ENCODE data around the gene MAPK8IP2.

The MAPK8IP2 gene

DNA sequence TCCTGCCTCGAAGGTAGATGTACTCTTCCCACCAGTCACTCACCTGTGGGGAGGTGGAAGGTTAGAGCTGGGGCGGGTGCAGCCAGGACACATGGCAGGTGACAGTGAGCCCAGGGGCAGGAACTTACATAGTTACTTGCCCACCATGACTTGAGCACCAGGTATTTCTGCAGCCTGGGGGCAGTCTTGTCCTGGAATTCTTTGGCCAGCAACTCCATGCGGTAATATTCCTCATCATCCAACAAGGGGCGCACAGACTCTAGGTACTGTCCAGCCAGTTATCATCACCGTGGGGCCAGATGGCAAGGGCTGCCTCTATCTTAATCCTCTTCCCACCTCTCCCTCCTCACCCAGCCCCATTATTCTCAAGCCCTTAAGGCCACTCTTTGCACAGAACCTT, 24.5 kb upstream of the MAPK8IP2 start:
- DNase-seq = no peak

DNA sequence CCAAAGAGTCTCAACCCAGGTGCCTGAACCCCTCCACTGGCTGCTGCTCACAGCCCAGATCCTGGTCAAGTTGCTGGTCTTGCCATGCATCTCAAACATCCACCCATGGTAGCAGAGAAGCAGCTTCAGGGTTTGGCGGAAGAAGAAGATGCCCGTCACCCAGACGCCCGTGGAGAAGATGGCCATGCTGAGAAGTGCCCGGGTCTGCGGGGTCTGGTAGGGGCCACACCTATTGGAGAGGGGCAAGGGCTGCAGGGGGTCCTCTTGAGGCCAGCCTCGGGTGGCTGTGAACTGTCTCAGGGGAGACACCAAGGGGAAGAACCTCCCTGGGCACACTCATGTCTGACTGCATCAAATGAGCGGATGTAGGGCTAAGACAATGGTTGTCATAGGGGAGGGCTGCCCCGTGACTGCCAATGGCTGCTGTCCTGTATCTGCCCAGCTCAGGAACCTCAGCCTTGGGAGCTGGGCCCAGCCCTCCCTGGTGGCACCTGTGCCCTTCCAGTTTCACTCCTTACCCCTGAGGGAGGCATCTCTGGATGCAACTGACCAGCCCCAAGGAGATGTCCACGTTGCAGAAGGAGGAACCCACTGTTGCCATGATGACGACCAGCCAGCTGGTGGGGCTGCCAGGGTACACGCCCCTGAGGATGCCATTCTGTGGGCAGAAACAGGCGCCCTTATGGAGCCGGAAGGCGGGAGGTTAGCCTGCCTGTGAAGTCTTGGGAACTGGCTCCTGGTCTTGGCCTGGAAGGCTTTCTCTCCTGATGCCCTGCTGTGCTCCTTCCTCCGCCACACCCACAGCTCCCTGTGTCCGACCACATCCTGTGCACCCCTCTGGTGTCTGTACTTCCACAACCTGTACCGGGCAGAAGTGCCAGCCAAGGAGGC, 23.5 kb upstream of the MAPK8IP2 start:
- no peak for DNase-seq

DNA sequence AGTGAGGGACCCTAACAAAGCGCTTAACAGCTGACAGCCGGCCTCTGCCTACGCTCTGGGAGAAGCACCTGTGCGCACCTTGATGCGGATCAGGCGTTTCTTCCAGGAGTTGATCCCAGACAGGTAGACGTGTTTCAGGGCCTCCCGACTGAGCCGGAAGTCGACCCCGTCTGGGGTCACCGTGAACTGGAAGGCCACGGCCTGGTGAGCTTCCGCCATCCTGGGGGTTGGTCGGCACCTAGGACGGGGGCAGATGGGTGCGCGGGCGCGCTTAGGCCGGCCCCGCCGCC, 23.0 kb upstream of the MAPK8IP2 start:
- DNase-seq = no peak

DNA sequence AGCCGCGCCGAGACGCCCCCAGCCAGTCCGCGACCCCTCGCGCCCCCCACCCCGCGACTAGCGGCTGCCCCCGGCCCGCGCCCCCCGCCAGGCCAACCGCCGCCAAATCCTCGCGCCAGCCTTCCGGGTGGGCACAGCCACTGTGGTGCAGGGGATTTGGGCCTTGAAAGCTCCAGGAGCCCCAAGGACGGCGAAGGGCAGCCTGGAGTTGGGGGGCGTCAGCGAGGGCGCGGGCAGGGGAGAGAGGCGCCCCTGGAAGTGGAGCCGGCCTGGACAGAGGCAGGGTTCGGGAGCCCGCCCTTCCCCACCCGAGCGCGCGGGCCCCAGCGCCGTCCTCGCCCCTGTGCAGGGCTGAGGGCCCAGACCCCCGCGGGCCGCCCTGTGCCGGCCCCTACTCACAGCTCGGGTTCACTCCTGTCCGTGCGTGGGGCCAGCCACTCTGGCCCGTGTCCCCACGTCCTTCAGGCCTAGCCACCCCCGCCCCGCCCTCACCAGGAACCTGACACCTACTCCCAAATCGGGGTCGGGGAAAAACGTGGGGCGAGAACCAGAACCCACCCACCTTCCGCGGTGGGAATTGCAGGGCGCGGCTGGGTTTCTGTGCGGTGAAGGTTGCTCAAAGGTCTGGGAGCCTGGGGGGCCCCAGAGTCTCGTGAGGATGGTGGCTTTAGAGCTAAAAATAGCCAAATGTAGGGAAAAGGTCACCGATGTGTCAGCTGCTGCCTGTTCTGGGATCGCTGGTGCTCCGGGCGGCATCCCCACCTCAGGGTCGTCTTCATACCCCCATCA, 22.4 kb upstream of the MAPK8IP2 start, which contains the start of gene CPT1B:
CPT1B (minus strand) TSS at position 441 of the 789 bp plus-strand sequence. CDS start 512 bp downstream, outside the sequence.
- DNase-seq = no peak

DNA sequence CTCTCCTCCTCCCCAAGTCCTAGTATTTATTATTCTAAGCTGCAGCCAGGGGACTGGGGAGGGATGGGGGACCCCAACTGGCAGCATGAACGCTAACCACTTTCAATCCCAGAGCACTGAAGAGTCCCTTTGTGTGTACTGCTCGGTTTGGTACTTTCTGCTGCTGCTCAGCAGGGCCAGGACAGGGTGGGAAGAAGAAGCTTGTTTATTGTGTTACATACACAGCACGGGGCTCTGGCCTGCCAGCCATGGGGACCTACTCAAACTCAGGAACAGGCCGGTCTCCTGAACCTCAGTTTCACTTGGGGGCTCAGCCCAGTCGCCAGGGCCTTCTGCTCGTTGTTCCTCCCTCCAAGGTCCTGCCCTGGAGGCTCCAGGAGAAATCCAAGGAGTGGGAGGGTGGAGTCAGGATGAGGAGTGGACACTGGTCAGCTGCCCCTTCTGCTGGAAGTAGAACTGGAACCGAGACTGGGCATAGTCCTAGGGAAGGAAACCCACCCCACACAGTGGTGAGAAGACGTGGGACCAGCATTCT, 21.8 kb upstream of the MAPK8IP2 start:
- no peak for DNase-seq

DNA sequence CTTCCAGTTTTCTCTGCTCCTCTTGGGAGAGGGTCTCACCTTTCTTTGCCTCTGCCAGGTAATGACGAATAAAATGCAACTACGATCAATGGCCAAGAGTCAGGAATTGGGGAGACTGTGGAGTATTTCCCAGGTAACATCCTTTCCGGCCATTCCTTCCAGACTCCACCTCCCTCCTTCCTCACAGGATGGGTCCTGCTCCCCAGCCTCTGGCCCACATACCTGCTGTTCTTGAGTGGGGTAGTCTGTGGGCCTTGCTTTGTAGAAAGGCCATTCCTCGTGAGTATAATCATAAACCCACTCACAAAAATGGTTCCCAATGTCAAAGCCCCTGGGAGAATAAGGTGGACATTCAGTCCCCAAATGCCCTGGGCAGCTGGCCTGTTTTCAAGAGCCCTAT, 20.8 kb upstream of the MAPK8IP2 start:
- no peak for DNase-seq

DNA sequence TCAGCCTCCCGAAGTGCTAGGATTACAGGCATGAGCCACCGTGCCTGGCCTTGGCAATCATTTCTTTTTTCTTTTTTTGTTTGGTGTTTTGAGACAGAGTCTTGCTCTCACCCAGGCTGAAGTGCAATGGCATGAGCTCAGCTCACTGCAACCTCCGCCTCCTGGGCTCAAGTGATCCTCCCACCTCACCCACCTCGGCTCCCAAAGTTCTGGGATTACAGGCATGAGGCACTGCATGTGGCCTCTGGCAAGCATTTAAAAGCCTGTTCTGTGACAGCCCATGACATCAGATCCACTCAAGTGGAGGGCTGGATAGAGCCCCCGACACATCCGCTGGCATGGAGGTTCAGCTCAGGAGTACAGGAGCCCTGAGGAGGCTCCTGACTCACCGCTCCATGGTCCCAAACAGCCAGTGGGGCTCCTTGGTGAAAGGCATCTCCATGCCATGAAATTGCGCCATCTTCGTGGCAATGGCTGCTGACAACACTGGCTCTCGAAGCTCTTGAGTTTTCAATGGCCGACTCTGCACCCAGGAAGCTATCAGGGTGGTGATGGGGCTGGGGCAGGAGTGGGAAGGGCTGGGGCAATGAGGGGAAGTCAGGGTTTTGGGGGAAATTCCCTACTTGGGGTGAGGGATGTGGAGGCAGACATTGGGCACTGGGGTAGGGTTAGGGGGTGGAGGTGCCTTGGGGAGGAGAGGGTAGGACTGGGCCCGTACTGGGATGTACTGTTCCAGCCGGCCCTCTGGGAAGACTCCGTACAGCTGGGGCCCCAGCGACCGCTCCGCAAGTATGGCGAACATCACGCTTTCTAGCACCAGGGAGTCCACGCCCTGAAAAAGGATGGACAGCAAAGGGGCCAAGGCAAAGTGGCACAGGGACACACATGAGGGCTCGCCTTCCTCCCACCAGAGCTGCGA, 19.3 kb upstream of the MAPK8IP2 start:
- no peak for DNase-seq

DNA sequence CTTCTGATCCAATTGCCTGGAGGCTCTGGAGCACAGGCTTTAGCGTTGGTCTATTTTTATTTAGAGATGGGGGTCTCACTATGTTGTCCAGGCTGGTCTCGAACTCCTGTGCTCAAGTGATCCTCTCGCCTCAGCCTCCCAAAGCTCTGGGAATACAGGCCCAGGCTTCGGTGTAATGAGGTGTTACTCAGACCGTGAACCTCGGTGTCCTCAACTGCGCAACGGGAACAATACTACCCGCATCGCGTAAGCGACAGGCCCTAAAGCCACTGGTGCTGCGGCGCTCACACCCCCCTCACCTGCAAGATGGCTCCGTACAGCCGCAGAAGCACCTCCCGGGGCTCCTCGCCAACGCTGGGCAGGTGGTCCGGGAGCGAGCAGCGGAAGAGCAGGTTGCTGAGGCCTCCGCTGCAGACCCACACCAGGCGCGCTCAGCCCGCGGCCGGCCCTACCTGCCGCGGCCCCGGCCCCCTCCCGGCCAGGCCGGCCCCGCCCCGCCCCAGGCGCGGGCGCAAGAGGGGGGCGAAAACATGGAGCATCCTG, 18.6 kb upstream of the MAPK8IP2 start:
- DNase-seq = no peak

DNA sequence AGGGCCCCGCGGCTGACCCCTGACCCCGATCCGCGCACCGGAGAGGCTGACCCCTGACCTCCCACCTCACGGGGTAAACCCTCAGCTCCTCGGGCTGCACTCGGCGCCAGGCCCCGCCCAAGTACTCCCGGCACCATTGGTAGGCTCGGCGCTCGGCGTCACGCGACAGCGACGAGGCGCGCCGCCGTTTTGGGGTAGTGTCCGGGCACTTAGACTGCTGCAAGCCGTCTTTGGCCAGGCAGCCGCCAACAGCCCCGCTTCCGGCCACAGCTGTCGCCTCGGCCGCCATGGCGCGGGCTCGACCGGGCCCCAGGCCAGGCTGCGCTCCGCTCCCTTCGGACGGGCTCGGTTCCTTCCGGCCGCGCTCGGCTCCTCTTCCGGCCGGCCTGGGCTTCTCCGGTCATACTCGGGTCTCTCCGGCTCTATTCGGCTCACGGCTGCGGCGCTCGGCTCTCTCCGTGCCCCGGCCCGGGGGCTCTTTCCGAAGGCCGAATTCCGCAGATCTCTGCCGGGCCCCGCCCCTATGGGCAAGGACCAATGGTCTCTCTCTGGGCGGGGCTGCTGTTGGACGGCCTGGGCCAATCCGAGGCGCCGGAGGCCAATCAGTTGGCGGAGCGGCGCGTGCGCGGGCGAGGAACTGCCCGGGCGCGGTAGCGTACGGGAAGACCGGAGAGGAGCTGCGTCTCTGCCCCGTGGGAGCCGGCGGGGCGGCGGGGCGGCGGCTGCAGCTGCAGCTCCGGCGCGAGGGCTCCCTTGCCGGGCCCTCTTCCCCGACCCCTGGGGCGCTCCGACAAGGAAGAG, 17.9 kb upstream of the MAPK8IP2 start, which contains the start of gene CHKB:
CHKB (minus strand) TSS at position 357 of the 801 bp plus-strand sequence; CDS start at position 289, 68 bp downstream.
- DNase-seq = peak; percentile 97

DNA sequence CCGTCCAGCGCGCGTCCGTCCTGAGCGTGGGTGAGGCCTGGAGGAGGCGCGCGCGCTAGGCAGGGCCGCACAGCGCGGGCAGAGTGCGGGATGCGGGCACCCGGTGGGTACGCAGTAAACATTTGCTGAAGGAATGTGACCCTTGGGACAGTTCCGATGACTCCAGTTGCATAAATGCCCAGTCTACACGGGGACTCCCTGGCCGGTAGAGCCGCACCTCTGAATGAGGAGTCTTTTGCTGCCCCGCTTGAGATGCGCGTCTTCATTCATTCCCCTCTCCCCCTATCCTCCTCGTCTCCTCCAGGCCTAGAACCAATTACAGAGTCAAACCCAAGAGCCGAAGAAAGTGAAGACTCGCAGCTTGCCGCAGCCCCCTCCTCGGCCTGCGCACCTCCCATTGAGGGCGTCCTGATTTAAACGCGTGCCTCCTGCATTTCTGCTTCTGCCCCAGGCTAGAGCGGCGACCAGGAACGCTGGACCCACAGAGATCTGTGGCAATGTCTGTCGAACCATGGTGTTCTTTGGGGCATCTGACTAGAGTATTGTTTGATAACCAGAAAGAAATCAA, 17.2 kb upstream of the MAPK8IP2 start:
- no peak for DNase-seq

DNA sequence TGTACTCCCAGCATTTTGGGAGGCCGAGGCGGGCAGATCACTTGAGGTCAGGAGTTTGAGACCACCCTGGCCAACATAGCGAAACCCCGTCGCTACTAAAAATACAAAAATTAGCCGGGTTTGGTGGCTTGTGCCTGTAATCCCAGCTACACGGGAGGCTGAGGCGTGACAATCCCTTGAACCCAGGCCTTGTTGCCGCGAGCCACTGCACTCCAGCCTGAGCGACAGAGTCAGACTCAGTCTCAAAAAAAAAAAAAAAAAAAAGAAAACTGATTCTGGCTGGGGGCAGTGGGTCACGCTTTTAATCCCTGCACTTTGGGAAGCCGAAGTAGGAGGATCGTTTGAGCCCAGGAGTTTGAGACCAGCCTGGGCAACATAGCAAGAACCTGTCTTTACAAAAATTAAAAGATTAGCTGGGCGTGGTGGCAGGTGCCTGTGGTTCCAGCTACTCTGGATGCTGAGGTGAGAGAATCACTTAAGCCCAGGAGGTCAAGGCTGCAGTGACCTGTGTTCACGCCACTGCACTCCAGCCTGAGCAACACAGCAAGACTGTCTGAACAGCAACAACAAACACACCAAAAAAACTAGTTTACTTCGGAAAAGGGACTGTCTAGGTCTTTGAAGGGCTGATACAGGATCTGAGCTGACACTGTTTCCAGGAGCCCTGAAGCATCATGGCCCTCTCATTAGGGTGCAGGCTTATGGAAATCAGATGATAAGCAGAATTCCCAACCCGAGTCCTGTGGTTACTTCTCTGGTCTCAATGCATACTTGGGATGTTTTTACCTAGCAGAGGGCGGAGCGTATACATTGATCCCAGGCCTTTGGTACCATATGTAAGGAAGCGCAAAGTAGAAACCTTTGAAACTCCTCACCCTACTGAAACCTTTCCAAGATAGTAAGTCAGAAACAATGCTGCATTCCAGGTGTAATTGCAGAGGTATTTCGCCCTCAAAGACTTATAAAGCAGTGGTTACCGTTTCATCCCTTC, 16.2 kb upstream of the MAPK8IP2 start:
- no peak for DNase-seq

DNA sequence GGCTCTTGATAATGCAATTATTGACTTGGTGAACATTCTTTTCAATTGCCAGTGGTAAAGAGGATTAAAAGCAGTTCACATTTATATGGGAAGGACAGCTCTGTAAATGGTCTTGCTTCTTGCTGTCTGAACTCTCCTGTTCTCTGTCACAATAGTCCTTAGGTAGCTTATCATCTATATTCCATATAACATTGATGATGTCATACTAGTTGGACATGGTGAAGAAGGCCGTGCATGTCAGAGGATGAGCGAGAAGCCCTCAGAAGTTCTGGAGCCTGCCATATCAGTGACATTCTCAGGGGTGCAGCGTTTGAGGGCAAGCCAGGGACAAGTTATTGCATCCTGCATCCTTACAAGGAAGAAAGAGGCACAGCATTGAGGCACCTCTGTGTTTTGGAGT, 15.4 kb upstream of the MAPK8IP2 start:
- DNase-seq = no peak

DNA sequence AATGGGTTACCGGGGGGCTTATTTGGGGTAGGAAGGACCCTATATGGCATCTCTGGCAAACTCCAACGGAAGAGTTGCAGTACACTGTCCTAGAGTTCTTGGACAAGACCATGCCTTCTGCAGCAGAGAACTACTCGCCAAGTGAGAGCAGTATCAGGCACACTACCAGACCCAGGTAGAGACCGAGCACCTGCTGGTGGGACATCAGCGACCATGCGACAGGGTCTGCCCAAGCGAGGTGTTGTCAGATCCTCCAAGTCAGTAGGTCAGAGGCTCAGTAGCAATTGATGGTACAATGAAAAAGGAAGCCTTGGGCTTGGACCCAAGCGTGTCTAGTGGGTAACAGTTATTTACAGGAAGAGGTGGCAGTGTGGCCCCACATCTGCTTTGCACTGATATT, 14.8 kb upstream of the MAPK8IP2 start:
- DNase-seq = no peak

DNA sequence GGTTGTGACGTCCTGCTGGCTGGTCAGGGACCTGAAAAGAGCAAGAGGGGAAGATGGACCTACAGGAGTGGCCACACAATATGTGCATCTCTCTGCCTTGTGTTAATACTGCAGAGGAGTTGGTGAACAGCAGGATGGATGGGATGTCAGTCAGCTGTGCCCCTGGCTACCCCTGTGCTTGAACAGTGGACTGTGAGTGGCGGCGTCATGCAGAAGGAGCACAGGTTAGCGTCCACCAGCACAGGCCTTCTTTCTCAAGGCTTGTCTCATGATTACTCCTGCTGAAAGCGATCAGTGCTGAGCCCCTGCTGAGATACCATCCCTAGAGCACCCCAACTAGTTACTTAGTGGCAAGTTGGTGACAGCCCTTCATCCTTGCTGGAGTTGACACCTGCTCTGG, 14.2 kb upstream of the MAPK8IP2 start:
- no peak for DNase-seq

DNA sequence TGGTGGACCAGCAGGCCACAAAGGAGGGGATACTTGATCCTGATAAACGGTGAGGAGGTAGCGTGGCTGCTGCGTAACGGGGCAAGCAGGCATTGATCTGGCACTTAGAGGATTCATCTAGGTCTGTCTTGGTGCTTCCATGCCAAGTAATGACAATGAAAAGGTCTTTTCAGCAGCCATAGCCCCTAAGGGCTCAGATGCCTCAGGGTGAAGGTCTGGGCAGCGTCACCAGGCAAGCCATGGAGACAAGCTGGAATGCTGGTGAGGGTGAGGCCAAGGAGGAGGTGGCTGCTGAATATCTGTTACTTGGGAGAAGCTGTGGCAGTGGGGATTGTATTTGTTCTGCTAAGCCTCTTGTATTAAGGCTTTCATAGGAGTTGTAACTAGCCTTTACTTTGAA, 13.2 kb upstream of the MAPK8IP2 start:
- DNase-seq = no peak

DNA sequence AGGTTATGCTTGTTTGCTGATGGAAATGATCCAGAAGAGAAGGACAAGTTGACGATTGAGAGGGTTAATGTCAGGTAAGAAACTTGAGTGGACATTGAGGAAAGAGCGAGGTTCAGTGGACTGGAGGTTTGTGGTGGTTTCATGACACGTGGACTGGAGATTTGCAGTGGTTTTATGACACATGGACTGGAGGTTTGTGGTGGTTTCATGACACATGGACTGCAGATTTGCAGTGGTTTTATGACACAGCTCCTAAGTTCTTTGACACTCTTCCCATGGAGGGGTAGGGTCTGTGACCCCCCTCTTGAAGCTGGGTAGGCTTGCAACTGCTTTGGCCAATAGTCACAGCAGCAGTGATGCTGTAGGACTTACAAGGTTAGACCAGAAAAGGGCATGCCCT, 5.4 kb upstream of the MAPK8IP2 start:
- no peak for DNase-seq

DNA sequence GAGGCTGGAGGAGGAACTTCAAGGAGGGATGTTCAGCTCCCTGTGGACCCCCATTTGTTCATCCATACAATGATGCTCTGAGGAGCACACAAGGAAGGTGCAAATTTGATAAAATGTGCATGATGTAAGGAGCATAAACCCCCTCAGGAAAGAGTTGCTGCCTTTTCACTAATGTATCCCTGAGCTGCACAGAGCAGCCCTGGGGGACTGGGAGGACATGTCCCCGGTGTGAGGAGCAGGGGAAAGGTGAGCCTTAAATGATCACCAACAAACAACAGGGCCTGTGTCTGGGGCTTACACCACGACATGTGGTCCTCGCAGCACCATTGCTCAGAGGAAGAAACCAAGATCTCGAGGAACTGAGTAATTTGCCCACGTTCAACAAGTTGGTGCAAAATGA, 3.5 kb upstream of the MAPK8IP2 start:
- no peak for DNase-seq

DNA sequence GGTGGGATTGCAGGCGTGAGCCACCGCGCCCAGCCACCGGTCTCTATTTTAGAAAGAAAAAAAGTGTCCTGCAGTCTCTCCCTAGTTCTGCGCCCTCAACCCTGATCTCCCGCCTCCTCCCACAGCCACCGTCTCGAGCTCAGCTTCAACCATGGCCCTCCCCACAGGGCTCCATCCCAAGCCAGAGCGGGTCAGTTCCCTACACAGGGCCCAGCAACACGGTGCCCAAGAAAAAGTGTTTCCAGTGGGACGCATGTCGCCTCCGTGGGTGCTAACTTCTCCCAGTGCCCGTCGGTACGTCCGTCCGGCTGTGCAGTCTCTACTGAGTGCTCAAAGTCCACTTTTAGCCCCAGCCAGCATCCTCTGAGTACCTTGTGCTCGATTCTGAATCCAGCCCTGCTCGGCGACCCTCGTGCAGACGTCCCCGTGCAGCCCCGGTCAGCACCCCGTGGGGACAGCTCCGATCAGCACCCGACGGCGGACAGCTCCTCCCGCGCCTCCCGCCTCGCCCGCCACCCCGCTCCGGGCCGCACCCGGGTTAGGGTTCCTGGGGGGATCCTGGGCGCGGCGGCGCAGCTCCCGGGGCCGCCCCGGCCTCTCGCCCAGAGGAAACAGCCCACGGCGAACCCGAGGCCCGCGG, 657 bp upstream of the MAPK8IP2 start:
- DNase-seq = peak; percentile 30

DNA sequence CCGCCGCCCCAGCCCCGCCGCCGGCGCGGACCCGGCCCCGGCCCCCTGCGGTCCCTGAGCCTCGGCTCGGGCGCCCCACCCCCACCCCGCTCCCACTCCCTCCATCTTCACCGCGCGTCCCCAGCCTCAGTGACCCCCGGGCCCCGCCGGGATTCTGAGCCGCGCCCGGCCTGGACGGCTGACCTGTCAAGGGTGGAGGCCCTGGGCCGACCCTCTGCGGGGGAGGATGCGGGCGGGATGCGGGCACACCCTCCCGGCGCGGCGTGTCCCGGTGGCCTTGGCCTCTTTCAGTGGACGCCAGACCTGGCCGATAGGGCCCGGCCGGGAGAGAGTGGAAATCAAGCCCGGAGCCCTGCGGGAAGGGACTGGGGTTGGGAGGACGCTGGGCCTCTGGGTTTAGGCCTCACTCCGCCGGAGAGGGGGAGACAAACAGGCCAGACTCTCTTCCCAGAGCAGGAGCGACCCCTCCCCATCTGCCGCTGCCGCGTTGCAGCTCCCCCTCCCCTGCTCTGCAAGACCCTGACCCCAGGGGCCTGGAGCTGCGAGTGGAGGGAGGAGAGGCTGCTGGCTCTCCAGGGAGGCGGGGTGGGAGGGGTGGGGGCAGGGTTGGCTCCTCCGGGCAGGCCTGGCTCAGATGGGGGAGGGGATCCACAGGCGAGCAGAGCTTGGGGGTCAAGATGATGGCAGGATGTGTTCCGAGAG, 525 bp downstream of the MAPK8IP2 start:
- DNase-seq = no peak
